ENCODE data around the gene TRAF2. TPM values are rescaled to one million over a fixed set of nuclear protein-coding genes. Genes with fewer than 3 reads are reported as not detected.

The TRAF2 gene
- total RNA-seq, 1 experiment from 2014 or later: 29.2 TPM

GRCh38 chr9:136920734-136921231, 34.5 kb downstream of the TRAF2 start:
- intact Hi-C loops (cut with micrococcal nuclease; ENCODE audit: unreplicated experiment): no loop called here
- no peak overlapping the region for H3K4me3 ChIP-seq (ENCODE audit: low read depth, low read length, poor library complexity, severe bottlenecking)
- peaks cover 34% of the 10 kb centered on the region for H3K36me3 ChIP-seq (ENCODE audit: insufficient read depth, low read length, poor library complexity, severe bottlenecking)
- ChIA-PET CTCF (no interaction called here), POLR2A (ENCODE audit: low non-redundant PET) (no interaction called here)
- H3K9me3 ChIP-seq (ENCODE audit: low read depth, low read length, poor library complexity, severe bottlenecking): no peaks in the 10 kb centered on the region
- no peak for DNase-seq (ENCODE audit: low spot score)
- no peak for TF ChIP-seq CTCF (conservative IDR thresholded peaks at IDR 0.05; ENCODE audit: low read depth, low read length)
- no peak for TF ChIP-seq EZH2 (IDR thresholded peaks at IDR 0.05; ENCODE audit: borderline replicate concordance, low read depth, low read length, poor library complexity, severe bottlenecking)
- no peak overlapping the region for H3K27ac ChIP-seq (ENCODE audit: low read depth, low read length, poor library complexity, severe bottlenecking)
- H3K4me1 ChIP-seq (ENCODE audit: insufficient read depth, low read length, poor library complexity, severe bottlenecking): no peaks in the 10 kb centered on the region
- no peaks in the 10 kb centered on the region for H3K27me3 ChIP-seq (replicated peaks; ENCODE audit: insufficient read depth, low read depth, low read length, poor library complexity)
- no TSS peak for BruUV-seq (replicated peaks)

GRCh38 chr9:136921307-136921706, 35.0 kb downstream of the TRAF2 start:
- intact Hi-C loops (cut with micrococcal nuclease; ENCODE audit: unreplicated experiment): no loop called here
- Histone ChIP-seq H3K36me3 (ENCODE audit: insufficient read depth, low read length, poor library complexity, severe bottlenecking) (peaks cover 34% of the 10 kb centered on the region), H3K9me3 (ENCODE audit: low read depth, low read length, poor library complexity, severe bottlenecking) (no peaks in the 10 kb centered on the region), H3K4me3 (ENCODE audit: low read depth, low read length, poor library complexity, severe bottlenecking) (no peak overlapping the region), H3K4me1 (ENCODE audit: insufficient read depth, low read length, poor library complexity, severe bottlenecking) (no peaks in the 10 kb centered on the region), H3K27ac (ENCODE audit: low read depth, low read length, poor library complexity, severe bottlenecking) (no peak overlapping the region), H3K27me3 (replicated peaks; ENCODE audit: insufficient read depth, low read depth, low read length, poor library complexity) (no peaks in the 10 kb centered on the region)
- ChIA-PET CTCF (no interaction called here), POLR2A (ENCODE audit: low non-redundant PET) (no interaction called here)
- no TSS peak for BruUV-seq (replicated peaks)
- TF ChIP-seq CTCF (conservative IDR thresholded peaks at IDR 0.05; ENCODE audit: low read depth, low read length): no peak
- no peak for TF ChIP-seq EZH2 (IDR thresholded peaks at IDR 0.05; ENCODE audit: borderline replicate concordance, low read depth, low read length, poor library complexity, severe bottlenecking)
- DNase-seq (ENCODE audit: low spot score): no peak

GRCh38 chr9:136921718-136922117, 35.4 kb downstream of the TRAF2 start:
- Histone ChIP-seq H3K27ac (ENCODE audit: low read depth, low read length, poor library complexity, severe bottlenecking) (no peak overlapping the region), H3K4me3 (ENCODE audit: low read depth, low read length, poor library complexity, severe bottlenecking) (no peak overlapping the region), H3K9me3 (ENCODE audit: low read depth, low read length, poor library complexity, severe bottlenecking) (no peaks in the 10 kb centered on the region), H3K36me3 (ENCODE audit: insufficient read depth, low read length, poor library complexity, severe bottlenecking) (peaks cover 33% of the 10 kb centered on the region), H3K27me3 (replicated peaks; ENCODE audit: insufficient read depth, low read depth, low read length, poor library complexity) (no peaks in the 10 kb centered on the region), H3K4me1 (ENCODE audit: insufficient read depth, low read length, poor library complexity, severe bottlenecking) (no peaks in the 10 kb centered on the region)
- POLR2A ChIA-PET (ENCODE audit: low non-redundant PET): no interaction called here
- no peak for DNase-seq (ENCODE audit: low spot score)
- CTCF ChIA-PET: no interaction called here
- TF ChIP-seq EZH2 (IDR thresholded peaks at IDR 0.05; ENCODE audit: borderline replicate concordance, low read depth, low read length, poor library complexity, severe bottlenecking) (no peak), CTCF (conservative IDR thresholded peaks at IDR 0.05; ENCODE audit: low read depth, low read length) (no peak)
- no TSS peak for BruUV-seq (replicated peaks)
- intact Hi-C loops (cut with micrococcal nuclease; ENCODE audit: unreplicated experiment): no loop called here
